A549 (cell line): ENCODE measurements around the gene RECK. TPM values are rescaled to one million over a fixed set of nuclear protein-coding genes. Genes with fewer than 3 reads are reported as not detected.
"Not testable (repeated sequence)": the region's sequence is repeated elsewhere in the genome, so short reads cannot be mapped to it uniquely, and the experiment has no call there.

ENCODE experiments used
- ATAC-seq, 2 experiments: fragments of 200-7000 bp in 1 of 2; fragments of >200 bp in 1 of 2; cut with Nextera tagmentation in 1 of 2; cut with Tn5 transposase in 1 of 2; 3 replicates each; pipeline versions ENCODE4 v1.8.0 to v1.9.1; 2018 to 2020; ENCODE audit warnings: mild to moderate bottlenecking in 1 of 2, moderate library complexity in 1 of 2
- CTCF ChIA-PET: fragments of 300-600 bp; sonication (Branson Sonifier 250); formaldehyde crosslinking; extraction: SDS; loops from one replicate; lab custom pipeline; 2021; ENCODE audit warnings: antibody characterized with exemption, inconsistent platforms; lab: Yijun Ruan, JAX
- POLR2A ChIA-PET: fragments of 350-600 bp; formaldehyde crosslinking; extraction: SDS; loops from one replicate; lab custom pipeline; 2021; ENCODE audit warnings: antibody characterized with exemption, inconsistent platforms; lab: Yijun Ruan, JAX
- DNase-seq, 2 experiments: peaks; one replicate each; pipeline versions ENCODE4 v3.0.0 to v3.0.0-alpha.2; 2011 to 2016; ENCODE audit warnings: low read depth in 1 of 2, low spot score in 1 of 2
- FAIRE-seq: peaks from 2 replicates; lab custom pipeline; 2011; peaks lifted over from hg19 to GRCh38; lab: Jason Lieb, UNC
- H3K27ac ChIP-seq, 2 experiments: fragments of >200 bp; sonication (Bioruptor Twin); formaldehyde crosslinking; 3 replicates each; pipeline ENCODE4 v1.5.1; 2016 to 2017
- H3K4me1 ChIP-seq: fragments of >200 bp; sonication (Bioruptor Twin); formaldehyde crosslinking; 3 replicates; pipeline ENCODE4 v1.6.1; 2016
- H3K4me2 ChIP-seq: fragments of >200 bp; sonication (Bioruptor Twin); formaldehyde crosslinking; 3 replicates; pipeline ENCODE4 v1.6.1; 2016
- H3K4me3 ChIP-seq: fragments of >200 bp; sonication (Bioruptor Twin); formaldehyde crosslinking; 3 replicates; pipeline ENCODE4 v1.5.1; 2016
- H3K9me3 ChIP-seq: fragments of >200 bp; sonication (Bioruptor Twin); formaldehyde crosslinking; 3 replicates; pipeline ENCODE4 v1.6.1; 2016
- CEBPB ChIP-seq, 2 experiments: fragments of >200 bp in 1 of 2; sonication (Bioruptor Twin) in 1 of 2; formaldehyde crosslinking in 1 of 2; IDR thresholded peaks; 2 replicates each; pipeline ENCODE4 v1.6.1; 2012 to 2016
- HDAC2 ChIP-seq: fragments of 200-600 bp; sonication (generic); IDR thresholded peaks from 2 replicates; pipeline ENCODE4 v1.6.1; 2016
- HEYL ChIP-seq: fragments of 250-450 bp; sonication (Bioruptor Pico); IDR thresholded peaks from 2 replicates; pipeline ENCODE4 v1.8.0; 2021; ENCODE audit warnings: mild to moderate bottlenecking, moderate library complexity
- HOXB5 ChIP-seq: fragments of 250-450 bp; sonication (Bioruptor Pico); IDR thresholded peaks from 2 replicates; pipeline ENCODE4 v1.5.0; 2020; ENCODE audit warnings: mild to moderate bottlenecking, moderate library complexity
- JUN ChIP-seq, 2 experiments: fragments of >200 bp; sonication (Bioruptor Twin); formaldehyde crosslinking; IDR thresholded peaks; 2 replicates in 1 of 2; 3 replicates in 1 of 2; pipeline ENCODE4 v1.6.1; 2016 to 2017
- MAFK ChIP-seq: fragments of 450-650 bp; IDR thresholded peaks from 2 replicates; pipeline ENCODE4 v1.6.1; 2014; ENCODE audit not compliant: partially characterized antibody
- MAZ ChIP-seq: fragments of 150-350 bp; IDR thresholded peaks from 2 replicates; pipeline ENCODE4 v1.6.1; 2014; ENCODE audit warnings: antibody characterized with exemption, low read depth, low read length, borderline replicate concordance
- NFE2L2 ChIP-seq: fragments of 150-350 bp; conservative IDR thresholded peaks from 2 replicates; pipeline ENCODE4 v1.6.1; 2014; ENCODE audit warnings: low read length
- NPAS2 ChIP-seq: fragments of 250-450 bp; sonication (Bioruptor Pico); IDR thresholded peaks from 2 replicates; pipeline ENCODE4 v1.8.0; 2022; ENCODE audit warnings: mild to moderate bottlenecking, moderate library complexity, borderline replicate concordance
- NR3C1 ChIP-seq: fragments of >200 bp; sonication (Bioruptor Twin); formaldehyde crosslinking; IDR thresholded peaks from 3 replicates; pipeline ENCODE4 v1.6.1; 2017
- POLR2AphosphoS2 ChIP-seq: conservative IDR thresholded peaks from 2 replicates; pipeline ENCODE4 v1.6.1; 2012; ENCODE audit warnings: low read length, improper control_type of control experiment, inconsistent platforms
- RAD21 ChIP-seq, 2 experiments: fragments of >200 bp in 1 of 2; sonication (Bioruptor Twin) in 1 of 2; formaldehyde crosslinking in 1 of 2; IDR thresholded peaks in 1 of 2; conservative IDR thresholded peaks in 1 of 2; 2 replicates in 1 of 2; 3 replicates in 1 of 2; pipeline ENCODE4 v1.6.1; 2012 to 2018; ENCODE audit warnings: inconsistent platforms in 1 of 2
- RNF2 ChIP-seq: fragments of 200-600 bp; sonication (generic); IDR thresholded peaks from 2 replicates; pipeline ENCODE4 v1.6.1; 2016; ENCODE audit warnings: low read depth, mild to moderate bottlenecking, antibody characterized with exemption, moderate library complexity, borderline replicate concordance
- SMC3 ChIP-seq: fragments of >200 bp; sonication (Bioruptor Twin); formaldehyde crosslinking; IDR thresholded peaks from 3 replicates; pipeline ENCODE4 v1.6.1; 2018; ENCODE audit warnings: inconsistent platforms
- TFCP2L1 ChIP-seq: fragments of 250-450 bp; sonication (Bioruptor Pico); IDR thresholded peaks from 2 replicates; pipeline ENCODE4 v1.5.0; 2021; ENCODE audit warnings: mild to moderate bottlenecking
- TP53 ChIP-seq: fragments of 250-450 bp; sonication (Bioruptor Pico); IDR thresholded peaks from 2 replicates; pipeline ENCODE4 v1.5.0; 2021; ENCODE audit warnings: mild to moderate bottlenecking, moderate library complexity
- ZFP36 ChIP-seq: fragments of 450-650 bp; IDR thresholded peaks from 2 replicates; pipeline ENCODE4 v1.6.1; 2014; ENCODE audit warnings: borderline replicate concordance; ENCODE audit not compliant: partially characterized antibody
- WGBS: methylation state at CpG from one replicate; pipeline ENCODE4 v1.1.6; 2017; ENCODE audit errors: missing lambda C conversion rate; 5-methylcytosine and 5-hydroxymethylcytosine counted together
- polyA plus RNA-seq, 4 experiments: library from polyadenylated mRNA; depleted of rRNA in 3 of 4; stranded (reverse); fragments of >200 nt; fragmentation: RNase III in 1 of 4; extraction: RNeasy Plus Mini Kit Qiagen cat#74134 plus additional on column Dnase treatment in 1 of 4; gene quantifications; 2 replicates in 3 of 4; 3 replicates in 1 of 4; pipeline ENCODE4 v1.2.3, GENCODE V29; 2011 to 2017
- TF ChIP-seq, protein P1 (sequence below): IDR thresholded peaks from 2 replicates; pipeline ENCODE4 v1.6.1; 2012
- TF ChIP-seq, protein P2 (sequence below): fragments of 150-350 bp; IDR thresholded peaks from 2 replicates; pipeline ENCODE4 v1.6.1; 2014; ENCODE audit warnings: low read depth, mild to moderate bottlenecking, low read length

RECK gene
- polyA plus RNA-seq, 2 of the 4 experiments (the other 2 are of a cell fraction) = 5.0 to 8.7 TPM

DNA sequence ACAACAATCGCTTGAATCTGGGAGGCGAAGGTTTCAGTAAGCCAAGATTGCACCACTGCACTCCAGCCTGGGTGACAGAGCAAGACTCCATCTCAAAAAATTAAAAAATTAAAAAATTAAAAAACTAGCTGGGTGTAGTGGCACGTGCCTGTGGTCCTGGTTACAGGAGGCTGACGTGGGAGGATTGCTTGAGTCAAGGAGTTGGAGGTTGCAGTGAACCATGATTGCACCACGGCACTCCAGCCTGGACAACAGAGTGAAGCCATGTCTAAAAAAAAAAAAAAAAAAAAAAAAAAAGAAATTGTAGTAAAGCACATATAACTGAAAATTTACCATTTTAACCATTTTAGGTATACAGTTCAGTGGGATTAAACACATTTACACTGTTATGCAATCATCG lies 119.4 kb downstream of the RECK start:
- Histone ChIP-seq H3K27ac (no peak overlapping the region), H3K4me3 (no peak overlapping the region), H3K4me1 (peaks cover 14% of the 10 kb centered on the region; the same call in 2 of the 3 replicates)
- no peak for DNase-seq
- 95% methylated on average over 6 of the region's 6 CpGs for WGBS
- no peak for TF ChIP-seq NFE2L2
- TF ChIP-seq ZFP36 = no peak
- no peak for TF ChIP-seq CEBPB (IDR thresholded peaks at IDR 0.05)
- TF ChIP-seq RAD21 (conservative IDR thresholded peaks at IDR 0.05 in 1 of 2, IDR thresholded peaks at IDR 0.05 in 1 of 2) = no peak
- no peak for TF ChIP-seq HEYL (CRISPR knock-in tag)
- no peak for TF ChIP-seq SMC3
- no peak for TF ChIP-seq NR3C1
- no peak for TF ChIP-seq MAZ
- TF ChIP-seq, protein P1, sequence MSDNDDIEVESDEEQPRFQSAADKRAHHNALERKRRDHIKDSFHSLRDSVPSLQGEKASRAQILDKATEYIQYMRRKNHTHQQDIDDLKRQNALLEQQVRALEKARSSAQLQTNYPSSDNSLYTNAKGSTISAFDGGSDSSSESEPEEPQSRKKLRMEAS = no peak
- TF ChIP-seq TFCP2L1 (CRISPR knock-in tag) = no peak
- TF ChIP-seq POLR2AphosphoS2 = no peak
- no peak for TF ChIP-seq RNF2
- no peak for TF ChIP-seq JUN (IDR thresholded peaks at IDR 0.05)
- TF ChIP-seq TP53 (CRISPR knock-in tag) = no peak
- TF ChIP-seq HDAC2 = no peak
- TF ChIP-seq, all 56 proteins: peak for 0
- FAIRE-seq (no peak), ATAC-seq (no peak)
- H3K9me3 ChIP-seq = peaks cover 16% of the 10 kb centered on the region
- H3K4me2 ChIP-seq = no peak overlapping the region
- CTCF ChIA-PET = interaction anchor here (1.3 to 16.6 kb wide), 6 partner anchors 8 to 148 kb away, joined by 3 to 321 read pairs (median 8); no protein-coding TSS in a partner anchor
- POLR2A ChIA-PET = no interaction called here

DNA sequence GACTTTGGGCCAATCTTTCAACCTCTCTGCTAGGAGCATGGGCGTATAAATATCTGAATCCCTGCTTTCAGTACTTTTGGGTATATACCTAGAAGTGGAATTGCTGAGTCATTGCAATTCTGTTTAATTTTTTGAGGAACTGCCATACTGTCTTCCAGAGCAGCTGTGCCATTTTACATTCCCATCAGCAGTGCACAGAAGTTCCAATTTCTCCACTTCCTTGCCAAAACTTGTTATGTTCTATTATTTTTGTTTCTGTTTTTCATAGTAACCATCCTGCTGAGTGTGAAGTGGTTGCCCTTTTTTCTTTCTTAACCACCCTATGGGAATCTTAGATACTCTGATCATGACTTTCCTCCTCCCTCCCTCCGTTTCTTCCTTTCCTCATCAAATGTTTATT lies 121.4 kb downstream of the RECK start:
- DNase-seq = no peak
- Histone ChIP-seq H3K27ac (peak overlapping the region in 1 of 2 experiments; percentile 74; a peak in 4 of 6 replicates), H3K4me3 (no peak overlapping the region), H3K4me1 (peaks cover 32% of the 10 kb centered on the region), H3K9me3 (peaks cover 16% of the 10 kb centered on the region), H3K4me2 (no peak overlapping the region)
- ATAC-seq = no peak
- FAIRE-seq = no peak
- ChIA-PET POLR2A (no interaction called here), CTCF (interaction anchor here (1.2 to 16.6 kb wide), 4 partner anchors 8 to 135 kb away, joined by 4 to 321 read pairs (median 9); no protein-coding TSS in a partner anchor)
- TF ChIP-seq NFE2L2 = peak; percentile 93
- TF ChIP-seq MAFK = peak; percentile 93
- no peak for TF ChIP-seq POLR2AphosphoS2
- TF ChIP-seq HEYL (CRISPR knock-in tag) = no peak
- 95% methylated on average over 2 of the region's 2 CpGs for WGBS

DNA sequence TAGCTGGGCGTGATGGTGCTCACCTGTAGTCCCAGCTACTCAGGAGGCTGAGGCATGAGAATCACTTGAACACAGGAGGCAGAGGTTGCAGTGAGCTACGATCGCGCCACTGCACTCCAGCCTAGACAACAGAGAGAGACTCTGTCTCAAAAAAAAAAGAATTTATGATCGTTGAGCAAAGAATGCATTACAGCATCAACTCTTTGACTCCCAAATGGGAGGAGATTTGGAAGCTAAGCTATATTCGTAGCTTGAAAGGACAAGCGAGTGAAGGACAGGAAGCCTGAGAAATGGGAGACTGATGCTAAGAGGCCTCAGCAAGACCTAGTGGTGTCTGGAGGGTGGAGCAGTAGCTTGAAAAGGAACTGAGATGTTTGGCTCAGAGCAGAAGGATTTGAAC lies 122.2 kb downstream of the RECK start:
- Histone ChIP-seq H3K4me1 (peaks cover 40% of the 10 kb centered on the region), H3K4me2 (no peak overlapping the region), H3K27ac (peak overlapping the region in 1 of 2 experiments; percentile 6; a peak in 2 of 6 replicates), H3K9me3 (peaks cover 16% of the 10 kb centered on the region), H3K4me3 (no peak overlapping the region)
- ATAC-seq = no peak
- no peak for DNase-seq
- FAIRE-seq = no peak
- no peak for TF ChIP-seq NPAS2 (CRISPR knock-in tag)
- no peak for TF ChIP-seq HOXB5
- TF ChIP-seq CEBPB (IDR thresholded peaks at IDR 0.05) = no peak
- TF ChIP-seq, protein P2, sequence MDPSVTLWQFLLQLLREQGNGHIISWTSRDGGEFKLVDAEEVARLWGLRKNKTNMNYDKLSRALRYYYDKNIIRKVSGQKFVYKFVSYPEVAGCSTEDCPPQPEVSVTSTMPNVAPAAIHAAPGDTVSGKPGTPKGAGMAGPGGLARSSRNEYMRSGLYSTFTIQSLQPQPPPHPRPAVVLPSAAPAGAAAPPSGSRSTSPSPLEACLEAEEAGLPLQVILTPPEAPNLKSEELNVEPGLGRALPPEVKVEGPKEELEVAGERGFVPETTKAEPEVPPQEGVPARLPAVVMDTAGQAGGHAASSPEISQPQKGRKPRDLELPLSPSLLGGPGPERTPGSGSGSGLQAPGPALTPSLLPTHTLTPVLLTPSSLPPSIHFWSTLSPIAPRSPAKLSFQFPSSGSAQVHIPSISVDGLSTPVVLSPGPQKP = no peak
- 92% methylated on average over 7 of the region's 7 CpGs for WGBS
- CTCF ChIA-PET = interaction anchor here (1.0 to 16.6 kb wide), 5 partner anchors 9 to 135 kb away, joined by 3 to 321 read pairs (median 5); no protein-coding TSS in a partner anchor
- POLR2A ChIA-PET = interaction anchor here (1.3 kb wide), 1 partner anchor 32 kb away, joined by 3 read pairs; no protein-coding TSS in a partner anchor

DNA sequence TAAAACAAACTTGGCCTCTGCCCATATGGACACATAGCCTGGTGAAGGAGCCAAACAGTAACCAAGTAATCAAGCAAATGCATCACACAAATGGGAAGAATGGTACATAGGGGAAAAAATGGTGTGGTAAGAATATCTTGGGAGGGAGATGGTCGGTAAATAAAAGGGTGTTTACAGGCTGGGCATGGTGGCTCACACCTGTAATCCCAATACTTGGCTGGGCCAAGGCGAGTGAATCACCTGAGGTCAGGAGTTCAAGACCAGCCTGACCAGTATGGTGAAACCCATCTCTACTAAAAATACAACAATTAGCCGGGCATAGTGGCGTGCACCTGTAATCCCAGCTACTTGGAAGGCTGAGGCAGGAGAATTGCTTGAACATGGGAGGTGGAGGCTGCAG lies 122.8 kb downstream of the RECK start:
- not testable (repeated sequence) for FAIRE-seq, H3K4me3 ChIP-seq, ATAC-seq, H3K4me2 ChIP-seq, H3K27ac ChIP-seq, DNase-seq
- ChIA-PET POLR2A (interaction anchor here (1.3 kb wide), 1 partner anchor 31 kb away, joined by 3 read pairs; no protein-coding TSS in a partner anchor), CTCF (interaction anchor here (1.0 to 16.6 kb wide), 5 partner anchors 10 to 136 kb away, joined by 3 to 321 read pairs (median 5); no protein-coding TSS in a partner anchor)
- WGBS = 81% methylated on average over 4 of the region's 4 CpGs
- peaks cover 40% of the 10 kb centered on the region for H3K4me1 ChIP-seq
- H3K9me3 ChIP-seq = peaks cover 16% of the 10 kb centered on the region

DNA sequence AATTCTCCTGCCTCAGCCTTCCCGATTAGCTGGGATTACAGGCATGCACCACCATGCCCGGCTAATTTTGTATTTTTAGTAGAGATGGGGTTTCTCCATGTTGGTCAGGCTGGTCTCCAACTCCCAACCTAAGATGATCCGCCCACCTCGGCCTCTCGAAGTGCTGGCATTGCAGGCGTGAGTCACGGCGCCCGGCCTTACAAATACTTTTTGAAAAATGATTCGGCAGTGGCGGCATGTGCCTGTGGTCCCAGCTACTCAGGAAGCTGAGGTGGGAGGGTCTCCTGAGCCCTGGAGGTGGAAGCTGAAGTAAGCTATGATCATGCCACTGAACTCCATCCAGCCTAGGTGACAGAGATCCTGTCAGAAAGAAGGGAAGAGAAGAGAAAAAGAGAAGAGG lies 123.4 kb downstream of the RECK start:
- not testable (repeated sequence) for DNase-seq

More for the DNA sequence above, 123.4 kb downstream of the RECK start:
- Histone ChIP-seq H3K27ac (peak overlapping the region in 1 of 2 experiments; percentile 90; a peak in 1 of 6 replicates), H3K9me3 (peaks cover 16% of the 10 kb centered on the region), H3K4me1 (peaks cover 39% of the 10 kb centered on the region)
- FAIRE-seq, H3K4me3 ChIP-seq, ATAC-seq, H3K4me2 ChIP-seq: not testable (repeated sequence)
- WGBS = 78% methylated on average over 11 of the region's 11 CpGs
- CTCF ChIA-PET = interaction anchor here (1.4 to 16.6 kb wide), 3 partner anchors 11 to 51 kb away, joined by 5 to 321 read pairs (median 8); no protein-coding TSS in a partner anchor
- POLR2A ChIA-PET = interaction anchor here (0.6 to 0.7 kb wide), 2 partner anchors 18 to 64 kb away, joined by 3 to 9 read pairs; no protein-coding TSS in a partner anchor
